H9 (cell line): ENCODE measurements around the gene CBLB. TPM values are rescaled to one million over a fixed set of nuclear protein-coding genes. Genes with fewer than 3 reads are reported as not detected.

ENCODE experiments used
- DNase-seq: peaks from one replicate; pipeline ENCODE4 v3.0.0-alpha.2; 2017
- H2AFZ ChIP-seq: one replicate; pipeline ENCODE4 v1.6.1; 2013; ENCODE audit warnings: mild to moderate bottlenecking, low read length, control low read depth, moderate library complexity
- H2AK5ac ChIP-seq: 2 replicates; pipeline ENCODE4 v1.6.1; 2013; ENCODE audit warnings: low read length, control low read depth, mixed read lengths; ENCODE audit not compliant: insufficient read length
- H2BK120ac ChIP-seq: one replicate; pipeline ENCODE4 v1.6.1; 2013; ENCODE audit warnings: low read depth, mild to moderate bottlenecking, low read length, control low read depth, inconsistent platforms; ENCODE audit not compliant: poor library complexity, severe bottlenecking
- H2BK12ac ChIP-seq: 2 replicates; pipeline ENCODE4 v1.6.1; 2013; ENCODE audit warnings: low read length, control low read depth, mixed read lengths, low read depth; ENCODE audit not compliant: insufficient read length
- H2BK15ac ChIP-seq: 2 replicates; pipeline ENCODE4 v1.6.1; 2013; ENCODE audit warnings: low read depth, low read length, control low read depth
- H2BK20ac ChIP-seq: one replicate; pipeline ENCODE4 v1.6.1; 2013; ENCODE audit warnings: low read depth, mild to moderate bottlenecking, low read length, control low read depth, inconsistent platforms; ENCODE audit not compliant: poor library complexity, severe bottlenecking
- H2BK5ac ChIP-seq: 2 replicates; pipeline ENCODE4 v1.6.1; 2013; ENCODE audit warnings: low read length, control low read depth, mixed read lengths; ENCODE audit not compliant: insufficient read length
- H3K14ac ChIP-seq: 2 replicates; pipeline ENCODE4 v1.6.1; 2013; ENCODE audit warnings: low read length, control low read depth; ENCODE audit not compliant: insufficient read depth
- H3K18ac ChIP-seq: 2 replicates; pipeline ENCODE4 v1.6.1; 2013; ENCODE audit warnings: low read depth, mild to moderate bottlenecking, mixed read lengths, low read length, control low read depth; ENCODE audit not compliant: insufficient read length
- H3K23ac ChIP-seq: 2 replicates; pipeline ENCODE4 v1.6.1; 2013; ENCODE audit warnings: low read length, control low read depth, mixed read lengths, low read depth; ENCODE audit not compliant: insufficient read length
- H3K23me2 ChIP-seq: 2 replicates; pipeline ENCODE4 v1.6.1; 2013; ENCODE audit warnings: low read depth, mild to moderate bottlenecking, mixed read lengths, low read length, control low read depth; ENCODE audit not compliant: insufficient read length, poor library complexity, severe bottlenecking
- H3K27ac ChIP-seq: 2 replicates; pipeline ENCODE4 v1.5.1; 2013; ENCODE audit warnings: low read length, control low read depth, mixed read lengths, low read depth; ENCODE audit not compliant: insufficient read length
- H3K27me3 ChIP-seq: 2 replicates; pipeline ENCODE4 v1.6.1; 2013; ENCODE audit warnings: low read length, control low read depth, inconsistent platforms; ENCODE audit not compliant: insufficient read depth
- H3K4ac ChIP-seq: 2 replicates; pipeline ENCODE4 v1.6.1; 2013; ENCODE audit warnings: low read depth, mild to moderate bottlenecking, control low read depth, inconsistent platforms, low read length, moderate library complexity
- H3K4me1 ChIP-seq: 2 replicates; pipeline ENCODE4 v1.6.1; 2013; ENCODE audit warnings: low read length, control low read depth, inconsistent platforms; ENCODE audit not compliant: insufficient read depth
- H3K4me2 ChIP-seq: 2 replicates; pipeline ENCODE4 v1.6.1; 2013; ENCODE audit warnings: low read length, control low read depth, mixed read lengths; ENCODE audit not compliant: insufficient read length, insufficient read depth
- H3K56ac ChIP-seq: 2 replicates; pipeline ENCODE4 v1.6.1; 2013; ENCODE audit warnings: low read depth, mild to moderate bottlenecking, mixed read lengths, low read length, control low read depth; ENCODE audit not compliant: insufficient read length
- H3K79me1 ChIP-seq: 2 replicates; pipeline ENCODE4 v1.6.1; 2013; ENCODE audit warnings: low read depth, mild to moderate bottlenecking, moderate library complexity, low read length, control low read depth, inconsistent platforms; ENCODE audit not compliant: insufficient read depth, poor library complexity, severe bottlenecking
- H3K79me2 ChIP-seq: 2 replicates; pipeline ENCODE4 v1.6.1; 2013; ENCODE audit warnings: low read length, control low read depth, inconsistent platforms; ENCODE audit not compliant: insufficient read depth
- H3K9ac ChIP-seq: 2 replicates; pipeline ENCODE4 v1.6.1; 2013; ENCODE audit warnings: low read length, control low read depth, mixed read lengths; ENCODE audit not compliant: insufficient read length; ENCODE audit errors: extremely low read depth
- H3K9me3 ChIP-seq: one replicate; pipeline ENCODE4 v1.6.1; 2013; ENCODE audit warnings: low read depth, low read length, inconsistent platforms; ENCODE audit not compliant: control insufficient read depth
- H3T11ph ChIP-seq: one replicate; pipeline ENCODE4 v1.6.1; 2013; ENCODE audit warnings: mild to moderate bottlenecking, low read length, control low read depth, inconsistent platforms
- H4K20me1 ChIP-seq: one replicate; pipeline ENCODE4 v1.6.1; 2013; ENCODE audit not compliant: control insufficient read depth, insufficient read length, insufficient read depth
- H4K5ac ChIP-seq: 2 replicates; pipeline ENCODE4 v1.6.1; 2013; ENCODE audit warnings: low read depth, mild to moderate bottlenecking, mixed read lengths, low read length, control low read depth; ENCODE audit not compliant: insufficient read length
- H4K8ac ChIP-seq: replicated peaks from 2 replicates; pipeline ENCODE4 v1.6.1; 2013; ENCODE audit warnings: low read length, control low read depth, mixed read lengths, low read depth; ENCODE audit not compliant: insufficient read length
- H4K91ac ChIP-seq: 2 replicates; pipeline ENCODE4 v1.6.1; 2013; ENCODE audit warnings: low read depth, mild to moderate bottlenecking, moderate library complexity, mixed read lengths, low read length, control low read depth; ENCODE audit not compliant: insufficient read length
- H3K27ac Mint-ChIP-seq, 3 experiments: 2 replicates in 2 of 3; 3 replicates in 1 of 3; pipeline ENCODE4 v1.8.0; 2020 to 2021; ENCODE audit warnings: mixed read lengths in 3 of 3, mild to moderate bottlenecking in 1 of 3, moderate library complexity in 1 of 3
- H3K27me3 Mint-ChIP-seq: 2 replicates; pipeline ENCODE4 v1.8.0; 2021; ENCODE audit warnings: low read depth, mild to moderate bottlenecking, moderate library complexity, mixed read lengths
- H3K36me3 Mint-ChIP-seq, 3 experiments: 2 replicates in 2 of 3; 3 replicates in 1 of 3; pipeline ENCODE4 v1.8.0; 2020 to 2021; ENCODE audit warnings: low read depth in 3 of 3, mixed read lengths in 3 of 3; ENCODE audit not compliant: insufficient read depth in 1 of 3
- H3K4me1 Mint-ChIP-seq, 2 experiments: 2 replicates each; pipeline ENCODE4 v1.8.0; 2020; ENCODE audit warnings: mixed read lengths in 2 of 2
- H3K4me3 Mint-ChIP-seq, 2 experiments: 2 replicates in 1 of 2; 3 replicates in 1 of 2; pipeline ENCODE4 v1.8.0; 2020 to 2021; ENCODE audit warnings: mild to moderate bottlenecking in 2 of 2, mixed read lengths in 2 of 2, moderate library complexity in 1 of 2
- H3K9me3 Mint-ChIP-seq, 2 experiments: 2 replicates in 1 of 2; 3 replicates in 1 of 2; pipeline ENCODE4 v1.8.0; 2020; ENCODE audit warnings: mild to moderate bottlenecking in 2 of 2, mixed read lengths in 2 of 2, moderate library complexity in 1 of 2
- CTCF ChIP-seq: fragments of 200-600 bp; sonication (generic); conservative IDR thresholded peaks from 3 replicates; pipeline ENCODE4 v1.8.0; 2021; ENCODE audit warnings: antibody characterized with exemption, mild to moderate bottlenecking
- WGBS: extraction: QIAGEN DNeasy Blood & Tissue Kit; methylation state at CpG from one replicate; pipeline ENCODE4 v1.1.7; 2013; ENCODE audit warnings: missing lambda C conversion rate, low lambda C conversion rate, mixed read lengths; ENCODE audit not compliant: insufficient read length; ENCODE audit errors: extremely low coverage; 5-methylcytosine and 5-hydroxymethylcytosine counted together
- total RNA-seq: library from RNA; stranded (reverse); gene quantifications from 2 replicates; pipeline ENCODE4 v1.2.1, GENCODE V29; 2021

CBLB gene
- total RNA-seq, 1 experiment from 2014 or later: 25.7 TPM

GRCh38 chr3:105661461-105661860, 207.4 kb downstream of the CBLB start:
- Histone ChIP-seq H3K18ac (no peak overlapping the region), H3T11ph (no peak overlapping the region), H3K4me1 (no peaks in the 10 kb centered on the region), H3K56ac (no peak overlapping the region), H4K8ac (no peak overlapping the region), H3K9me3 (no peaks in the 10 kb centered on the region), H3K27ac (no peak overlapping the region), H4K91ac (no peak overlapping the region), H4K5ac (no peak overlapping the region), H3K79me2 (no peaks in the 10 kb centered on the region), H2BK20ac (no peak overlapping the region), H2AFZ (no peak overlapping the region), H4K20me1 (no peaks in the 10 kb centered on the region), H3K9ac (no peak overlapping the region), H2AK5ac (no peak overlapping the region), H3K4me2 (no peak overlapping the region), H3K27me3 (no peaks in the 10 kb centered on the region), H2BK15ac (no peak overlapping the region), H2BK12ac (no peak overlapping the region), H2BK5ac (no peak overlapping the region), H2BK120ac (no peak overlapping the region), H3K79me1 (no peaks in the 10 kb centered on the region), H3K23ac (no peak overlapping the region), H3K14ac (no peak overlapping the region), H3K23me2 (no peaks in the 10 kb centered on the region), H3K4ac (no peak overlapping the region)
- no CpG with 5 or more reads among the region's 3 CpGs for WGBS
- DNase-seq: no peak
- no peaks in the 10 kb centered on the region for H3K4me1 Mint-ChIP-seq
- peaks cover 8 to 20% (median 9%) of the 10 kb centered on the region in 3 experiments; a peak in 5 of 7 replicates for H3K36me3 Mint-ChIP-seq
- H3K27ac Mint-ChIP-seq: no peak overlapping the region
- no peak overlapping the region for H3K4me3 Mint-ChIP-seq
- no peaks in the 10 kb centered on the region for H3K9me3 Mint-ChIP-seq
- TF ChIP-seq CTCF: no peak
- no peaks in the 10 kb centered on the region for H3K27me3 Mint-ChIP-seq
